Measurements from ENCODE around the gene COQ3.

The COQ3 gene, protein sequence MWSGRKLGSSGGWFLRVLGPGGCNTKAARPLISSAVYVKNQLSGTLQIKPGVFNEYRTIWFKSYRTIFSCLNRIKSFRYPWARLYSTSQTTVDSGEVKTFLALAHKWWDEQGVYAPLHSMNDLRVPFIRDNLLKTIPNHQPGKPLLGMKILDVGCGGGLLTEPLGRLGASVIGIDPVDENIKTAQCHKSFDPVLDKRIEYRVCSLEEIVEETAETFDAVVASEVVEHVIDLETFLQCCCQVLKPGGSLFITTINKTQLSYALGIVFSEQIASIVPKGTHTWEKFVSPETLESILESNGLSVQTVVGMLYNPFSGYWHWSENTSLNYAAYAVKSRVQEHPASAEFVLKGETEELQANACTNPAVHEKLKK

DNA sequence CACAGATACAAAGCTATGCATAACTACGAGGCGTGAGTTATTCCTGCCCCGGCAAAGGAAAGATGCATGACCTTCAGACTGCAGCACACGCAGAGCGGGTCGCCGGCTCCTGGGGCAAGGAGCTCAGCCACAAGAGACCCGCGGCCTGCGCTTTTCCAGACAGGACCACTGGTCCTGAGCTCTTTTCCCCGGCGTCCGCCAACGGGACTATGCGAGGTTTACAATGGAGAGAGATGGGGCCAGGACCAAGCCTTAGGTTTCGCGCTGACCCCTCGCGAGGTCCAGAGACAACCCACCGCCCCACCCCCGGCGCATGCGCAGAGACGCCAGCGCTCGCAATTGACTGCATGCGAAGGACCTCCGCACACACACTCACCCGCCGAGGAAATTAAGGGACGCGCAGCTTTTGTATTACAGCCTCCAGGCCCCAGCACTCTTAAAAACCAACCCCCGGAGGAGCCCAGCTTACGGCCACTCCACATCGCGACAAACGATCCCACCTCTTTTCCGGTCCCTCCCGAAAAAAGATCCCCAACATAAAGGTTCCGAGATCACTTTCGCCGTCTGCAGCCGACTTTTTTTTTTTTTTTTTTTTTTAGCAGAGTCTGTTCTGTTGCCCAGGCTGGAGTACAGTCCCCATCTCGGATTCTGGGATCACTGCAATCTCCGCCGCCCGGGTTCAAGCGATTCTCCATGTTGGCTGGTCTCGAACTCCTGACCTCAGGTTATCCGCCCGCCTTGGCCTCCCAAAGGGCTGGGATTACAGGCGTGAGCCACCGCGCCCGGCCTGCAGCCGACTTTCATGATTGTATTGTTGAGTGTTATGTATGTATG is at the start of gene COQ3:
COQ3 (minus strand) TSS at position 498 of the 834 bp plus-strand sequence; CDS start at position 482, 16 bp downstream.
- peak; percentile 48 for DNase-seq (ENCODE audit: low read depth)

DNA sequence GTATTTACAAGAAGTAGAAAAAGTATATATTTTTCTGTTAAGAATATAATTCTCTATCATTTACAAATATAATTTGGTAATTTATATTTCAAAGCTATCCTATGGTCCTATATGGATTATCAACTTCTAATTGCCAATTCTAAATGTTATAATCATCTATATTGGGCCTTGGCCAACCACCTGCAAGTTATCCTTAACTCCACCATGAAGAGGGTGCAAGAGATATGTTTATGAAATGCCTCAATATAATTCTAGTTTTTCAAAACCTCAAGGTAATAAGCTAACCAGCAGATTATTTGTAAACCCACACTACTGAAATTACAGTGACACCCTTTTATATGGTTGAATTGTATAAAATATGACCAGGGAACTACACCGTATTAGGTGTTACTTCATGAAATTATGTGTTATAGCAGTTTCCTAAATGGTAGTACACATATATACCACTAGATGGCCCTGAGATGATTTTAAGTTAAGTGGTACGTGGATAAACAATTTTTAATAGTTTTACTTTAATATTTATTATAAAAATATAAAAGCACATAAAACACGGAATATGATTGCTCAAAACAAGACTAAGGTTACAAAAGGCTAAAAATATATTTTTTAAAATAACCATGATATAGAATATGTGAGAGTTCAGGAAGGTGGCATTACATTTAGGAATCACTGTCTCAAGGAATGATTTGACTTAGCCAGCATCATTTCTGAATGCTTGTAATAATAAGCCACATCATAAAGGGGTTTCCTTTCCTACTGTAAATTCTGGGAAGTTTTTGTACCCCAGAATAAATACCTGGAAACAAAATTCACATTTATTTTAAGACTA is 40.9 kb upstream of the COQ3 start:
- no peak for DNase-seq (ENCODE audit: low read depth)

DNA sequence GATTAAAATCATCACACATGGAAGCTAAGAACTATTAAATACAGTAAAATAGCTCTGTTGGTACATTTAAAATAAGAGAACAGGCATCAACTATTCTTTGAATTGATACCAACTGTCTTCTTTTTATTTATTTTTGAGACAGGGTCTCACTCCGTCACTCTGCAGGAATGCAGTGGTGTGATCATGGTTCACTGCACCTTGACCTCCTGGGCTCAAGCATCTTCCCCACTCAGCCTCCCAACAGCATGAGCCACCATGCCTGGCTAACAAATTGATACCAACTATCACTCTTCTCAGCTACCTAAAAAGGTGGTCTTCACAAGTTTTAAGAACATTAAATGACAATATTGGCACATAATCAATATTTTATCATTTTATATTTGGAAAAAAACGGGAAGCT is 38.9 kb upstream of the COQ3 start:
- DNase-seq (ENCODE audit: low read depth), result no peak

DNA sequence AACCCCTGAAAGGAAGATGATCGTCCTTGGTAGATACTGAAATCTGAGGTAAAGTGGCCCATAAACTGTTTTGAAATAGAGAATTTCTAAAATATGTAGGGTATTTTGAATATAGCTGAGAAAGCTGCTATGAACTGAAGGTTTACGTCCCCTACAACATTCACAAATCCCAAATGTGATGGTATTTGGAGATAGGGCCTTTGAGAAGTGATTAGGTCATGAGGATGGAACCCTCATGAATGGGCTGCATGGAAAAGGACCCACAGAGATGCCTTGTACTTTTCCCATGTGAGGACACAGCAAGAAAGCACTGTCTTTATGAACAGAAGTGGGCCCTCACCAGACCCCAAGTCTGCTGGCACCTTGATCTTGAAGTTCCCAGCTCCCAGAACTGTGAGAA is 37.9 kb upstream of the COQ3 start:
- no peak for DNase-seq (ENCODE audit: low read depth)

DNA sequence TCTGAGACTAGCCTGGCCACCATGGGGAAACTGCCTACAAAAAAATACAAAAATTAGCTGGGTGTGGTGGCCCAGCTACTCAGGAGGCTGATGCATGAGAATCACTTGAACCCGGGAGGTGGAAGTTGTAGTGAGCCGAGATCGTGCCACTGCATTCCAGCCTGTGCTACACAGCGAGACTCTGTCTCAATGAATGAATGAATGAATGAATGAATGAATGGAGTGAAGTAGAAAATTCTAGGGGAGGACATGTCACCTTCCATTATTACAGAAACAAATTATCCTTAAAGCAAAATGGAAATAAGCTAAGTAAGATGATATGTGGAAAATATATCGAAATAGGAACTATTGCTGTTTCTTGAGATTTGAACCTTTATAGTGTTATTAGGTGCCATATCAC is 34.0 kb upstream of the COQ3 start:
- DNase-seq (ENCODE audit: low read depth), result no peak

DNA sequence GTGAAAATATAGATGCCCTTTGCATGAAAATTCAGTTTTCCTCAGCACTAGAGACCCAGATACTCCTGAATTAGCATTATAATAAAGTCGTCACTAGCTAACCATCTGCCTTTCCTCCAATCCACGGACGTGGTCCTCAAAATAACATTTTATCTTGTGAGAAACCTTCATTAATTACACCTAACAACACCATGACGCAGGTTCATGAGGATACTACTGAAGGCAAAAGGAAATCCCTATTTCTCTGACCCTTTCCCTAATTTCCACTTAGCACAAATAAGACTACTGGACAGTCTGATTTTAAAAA is 32.4 kb upstream of the COQ3 start:
- DNase-seq (ENCODE audit: low read depth), result no peak

DNA sequence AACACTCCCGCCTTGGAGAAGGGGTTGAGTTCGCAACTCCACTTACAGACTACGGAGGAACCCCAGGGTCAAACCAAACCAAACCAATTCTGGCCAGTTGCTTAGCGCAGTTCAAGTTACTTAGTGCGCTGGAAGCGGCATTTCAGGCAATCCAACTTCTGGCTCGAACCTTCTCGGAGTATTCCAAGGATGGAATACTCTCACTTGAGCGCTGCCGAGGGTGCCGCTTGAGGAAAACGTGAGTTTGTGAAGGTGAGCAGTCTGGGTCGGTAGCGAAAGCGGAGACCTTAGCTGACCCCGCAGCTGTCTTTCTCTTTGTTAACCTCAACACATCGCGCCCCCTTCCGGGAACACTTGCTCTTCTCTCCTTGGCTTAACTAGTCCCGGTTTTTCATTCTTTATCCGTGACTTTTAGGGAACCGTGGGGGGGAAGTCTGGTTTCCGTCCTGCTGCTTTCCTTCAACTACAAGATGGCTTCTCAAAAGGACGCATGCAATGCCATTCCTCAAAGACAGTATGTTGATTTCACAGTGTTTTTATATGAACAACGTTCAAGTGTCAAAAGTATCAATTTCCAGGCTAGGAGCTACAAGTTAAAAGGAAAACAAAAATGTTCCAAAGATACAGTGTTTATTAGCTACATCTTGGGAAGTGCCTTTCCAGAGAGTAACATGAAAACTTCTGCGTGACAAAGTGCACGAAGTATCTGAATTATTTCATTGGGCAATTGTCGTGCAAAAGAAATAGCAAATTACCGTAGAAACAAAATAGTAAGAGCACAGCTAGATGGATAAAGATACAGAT is 31.9 kb upstream of the COQ3 start:
- peak; percentile 22 for DNase-seq (ENCODE audit: low read depth)

DNA sequence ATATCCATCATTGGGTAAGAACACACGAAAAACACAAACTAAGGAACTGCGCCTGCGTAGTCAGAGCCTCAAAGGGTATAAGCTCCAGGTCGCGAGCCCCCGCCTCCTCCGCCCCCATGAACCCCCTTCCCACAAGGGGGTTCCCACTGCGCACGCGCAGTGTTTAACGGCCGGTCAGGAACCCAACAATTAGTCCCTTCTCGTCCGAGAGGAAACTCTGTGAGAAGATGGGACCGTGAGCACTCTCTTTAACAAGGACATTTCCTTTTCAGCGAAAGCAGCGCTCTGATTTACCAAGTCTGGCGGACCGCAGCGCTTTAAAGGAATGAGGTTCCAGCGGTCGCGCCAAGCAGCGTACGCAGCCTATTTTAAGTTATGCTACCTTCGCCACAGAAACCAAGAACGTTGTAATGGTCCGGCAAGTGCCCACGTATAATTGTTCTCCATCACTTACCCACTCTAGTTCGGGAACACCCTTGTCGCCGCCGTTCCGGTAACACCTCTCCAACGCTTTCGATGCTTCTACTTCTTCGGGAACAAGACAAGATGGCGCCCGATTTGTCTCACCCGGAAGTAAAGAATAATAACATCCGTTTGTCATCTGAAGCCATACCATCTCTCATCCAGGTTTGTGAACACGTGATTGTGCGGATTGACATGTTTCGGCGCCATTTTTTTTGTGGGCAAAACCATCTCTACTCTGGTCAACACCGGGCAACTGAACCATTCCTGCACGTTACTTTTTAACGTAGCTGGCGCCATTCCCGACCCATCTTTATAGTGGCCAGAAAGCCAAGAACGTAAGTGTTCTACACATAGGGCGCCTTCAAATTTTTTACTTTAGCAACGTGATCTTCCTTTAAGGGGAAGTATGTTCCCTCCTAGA is 31.0 kb upstream of the COQ3 start, which contains the start of gene PNISR:
PNISR (minus strand) TSS at position 548 of the 886 bp plus-strand sequence. CDS start 10,649 bp downstream, outside the sequence.
- peak; percentile 45 for DNase-seq (ENCODE audit: low read depth)

DNA sequence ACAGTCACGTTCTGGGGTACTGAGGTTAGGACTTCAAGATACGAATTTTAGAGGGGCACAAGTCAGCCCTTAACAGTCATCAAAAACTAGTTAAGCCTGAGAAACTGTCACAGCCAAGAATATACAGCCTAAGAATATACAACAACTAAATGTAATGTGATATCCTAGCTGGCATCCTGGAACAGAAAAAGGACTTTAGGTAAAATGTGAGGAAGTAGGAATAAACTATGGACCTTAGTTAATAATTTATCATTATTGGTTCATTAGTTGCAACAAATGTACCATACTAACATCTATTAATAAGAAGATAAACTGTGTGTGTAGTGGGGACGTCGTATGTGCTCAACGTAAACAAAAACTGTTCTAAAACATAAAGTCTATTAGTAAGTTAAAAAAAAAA is 30.0 kb upstream of the COQ3 start:
- no peak for DNase-seq (ENCODE audit: low read depth)

DNA sequence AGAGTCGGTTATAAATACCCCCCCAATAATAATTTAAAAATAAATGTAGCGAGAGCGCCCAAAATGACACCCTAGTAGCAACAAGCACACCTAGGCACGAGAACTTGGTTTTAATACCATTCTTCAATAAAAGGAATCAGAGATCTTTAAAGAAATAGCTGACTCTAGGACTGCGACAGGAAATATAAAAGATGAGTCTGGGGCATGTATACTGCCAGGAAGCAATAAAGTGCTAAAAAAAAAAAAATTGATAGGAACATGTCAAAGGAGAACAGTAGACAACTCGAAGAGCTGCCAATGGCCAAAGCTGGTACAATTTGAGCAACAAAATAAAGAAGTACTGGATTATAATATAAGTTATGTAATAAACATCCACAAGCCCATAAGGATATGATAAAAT is 28.9 kb upstream of the COQ3 start:
- no peak for DNase-seq (ENCODE audit: low read depth)

DNA sequence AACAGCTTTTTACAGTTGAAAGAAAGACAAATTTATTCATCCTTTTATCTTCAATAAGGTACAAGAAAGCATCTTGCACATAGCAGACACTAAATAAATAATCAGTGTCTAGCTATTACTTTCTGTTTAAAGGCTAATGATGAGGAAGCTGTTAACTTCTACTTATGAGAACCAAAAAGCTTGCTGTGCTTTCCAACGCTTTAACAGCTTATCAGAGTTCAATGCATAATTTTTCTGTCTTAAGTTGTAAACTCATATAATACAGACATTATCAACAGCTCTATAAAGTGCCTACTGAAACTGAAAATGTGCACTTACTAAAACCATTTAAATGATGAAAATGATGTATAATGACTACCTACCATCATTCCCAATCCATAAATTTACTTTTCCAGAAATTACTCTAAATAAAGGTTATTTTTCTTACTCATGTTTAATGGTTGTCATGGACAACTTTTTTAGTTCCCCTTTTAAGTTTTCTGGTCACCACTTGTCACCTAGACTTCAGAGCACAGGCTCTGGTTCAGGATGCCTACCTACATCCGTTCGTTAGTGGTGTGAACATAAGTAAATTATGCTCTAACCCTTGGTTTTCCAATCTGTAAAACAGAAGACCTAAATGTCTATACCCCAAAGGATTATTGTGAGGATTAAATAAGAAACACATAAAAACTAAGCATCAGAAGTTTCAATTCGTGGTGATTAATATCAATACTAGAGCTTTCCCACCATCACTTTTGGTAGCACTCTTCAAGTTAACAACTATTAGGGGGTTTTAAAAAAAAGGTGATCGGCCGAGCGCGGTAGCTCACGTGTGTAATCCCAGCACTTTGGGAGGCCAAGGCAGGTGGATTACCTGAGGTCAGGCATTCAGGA is 23.1 kb upstream of the COQ3 start:
- DNase-seq (ENCODE audit: low read depth), result no peak

DNA sequence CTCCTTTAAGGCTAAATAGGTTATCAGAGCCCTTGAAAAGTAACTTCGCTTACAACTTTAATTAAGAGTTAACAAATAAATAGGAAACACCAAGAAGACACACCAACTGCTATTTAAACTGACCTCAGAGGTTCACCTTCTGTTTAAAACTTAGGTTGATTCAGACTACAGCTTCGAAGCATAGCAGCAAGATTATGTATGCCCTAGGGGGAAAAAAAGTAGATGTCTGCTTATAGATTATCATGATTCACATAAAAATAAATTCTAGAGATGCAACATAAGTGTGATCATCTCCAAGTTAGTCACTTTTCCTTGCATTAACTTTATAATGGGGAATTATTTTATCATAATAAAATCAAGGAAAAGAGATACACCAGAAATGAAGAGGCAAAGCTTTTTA is 22.2 kb upstream of the COQ3 start:
- no peak for DNase-seq (ENCODE audit: low read depth)

DNA sequence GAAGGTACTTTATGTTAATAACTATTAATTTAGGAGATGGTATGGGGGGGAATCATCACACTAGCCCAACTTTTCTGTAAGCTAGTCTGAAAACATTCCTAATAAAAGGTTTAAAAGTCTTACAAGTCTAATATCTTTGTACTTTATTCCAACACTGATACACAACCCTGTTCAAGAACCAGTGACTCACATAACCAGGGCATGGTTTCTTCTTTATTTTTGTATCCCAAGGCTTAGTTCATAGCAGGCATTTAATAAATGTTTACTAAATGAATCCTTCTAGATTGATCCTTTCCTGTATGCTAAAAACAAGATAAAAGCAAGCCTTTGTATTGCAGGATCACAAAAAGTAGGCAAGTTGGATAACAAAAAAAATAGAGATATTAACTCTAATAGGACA is 21.5 kb upstream of the COQ3 start:
- no peak for DNase-seq (ENCODE audit: low read depth)

DNA sequence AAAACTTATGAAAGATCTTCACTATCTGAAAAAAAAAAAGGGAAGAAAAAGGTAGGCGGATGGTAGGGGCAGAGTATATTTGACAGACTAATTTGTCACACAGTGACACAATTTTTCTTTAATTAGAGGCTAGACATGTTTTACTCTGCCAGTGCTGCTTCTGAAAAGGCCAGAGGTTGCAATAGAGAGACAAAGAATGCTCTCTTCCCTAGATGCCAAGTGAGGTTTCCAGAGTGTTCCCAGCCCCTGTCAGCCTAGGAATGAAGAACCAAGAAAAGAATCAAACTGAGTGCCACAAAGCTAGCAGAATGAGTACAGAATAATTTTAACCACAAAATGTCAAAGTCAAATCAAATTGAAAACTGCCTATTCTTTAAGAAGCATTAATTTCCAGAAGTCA is 18.1 kb upstream of the COQ3 start:
- no peak for DNase-seq (ENCODE audit: low read depth)

DNA sequence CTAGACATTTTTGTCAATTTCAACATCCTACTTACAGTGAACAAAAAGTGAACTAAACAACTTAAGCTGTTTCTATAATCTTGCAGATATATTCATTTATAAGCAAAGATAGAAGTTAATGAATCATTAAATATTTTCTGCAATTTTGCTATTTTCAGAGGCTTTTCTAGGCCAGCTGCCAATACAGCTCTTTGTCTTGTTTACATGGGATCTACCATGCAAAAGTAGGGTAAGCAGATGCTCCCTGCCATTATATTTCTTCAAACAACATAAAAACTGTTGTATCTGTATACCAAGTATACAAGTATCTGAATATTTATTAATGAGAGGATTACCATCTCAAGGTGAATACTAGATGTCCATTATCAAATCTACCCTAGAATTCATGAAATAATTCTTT is 15.7 kb upstream of the COQ3 start:
- no peak for DNase-seq (ENCODE audit: low read depth)

DNA sequence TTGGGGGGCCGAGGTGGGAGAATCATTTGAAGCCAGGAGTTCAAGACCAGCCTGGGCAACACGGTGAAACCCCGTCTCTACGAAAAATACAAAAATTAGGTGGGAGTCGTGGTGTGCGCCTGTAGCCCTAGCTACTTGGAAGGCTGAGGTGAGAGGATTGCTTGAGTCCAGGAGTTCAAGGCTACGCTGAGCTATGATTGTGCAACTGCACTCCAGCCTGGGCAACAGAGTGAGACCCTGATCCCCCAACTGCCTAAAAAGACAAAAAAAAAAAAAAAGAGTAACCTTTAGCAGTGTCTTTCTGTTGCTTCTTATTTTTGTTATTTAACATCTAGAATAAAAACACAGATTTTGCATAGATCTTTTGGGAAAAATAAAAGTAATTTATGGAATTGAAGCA is 13.1 kb upstream of the COQ3 start:
- DNase-seq (ENCODE audit: low read depth), result no peak

DNA sequence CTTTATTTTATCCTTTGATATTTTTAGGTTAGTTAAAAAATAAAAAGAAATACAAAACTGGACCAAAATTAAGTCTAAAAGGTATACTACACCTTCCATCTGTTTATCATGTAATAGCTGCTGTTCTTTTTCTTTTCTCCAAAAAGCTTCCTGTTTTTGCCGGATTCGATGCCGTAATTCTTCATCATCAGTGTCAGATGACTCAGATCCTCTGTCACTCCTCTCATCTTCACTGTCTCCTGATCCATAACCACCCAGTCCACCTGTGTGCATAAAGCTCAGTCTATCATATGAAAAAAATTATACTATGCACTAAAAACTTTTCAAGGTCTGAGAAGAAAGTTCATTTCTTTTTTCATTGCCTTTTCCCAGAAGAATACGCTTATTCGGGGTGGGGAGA is 8.5 kb upstream of the COQ3 start:
- no peak for DNase-seq (ENCODE audit: low read depth)

DNA sequence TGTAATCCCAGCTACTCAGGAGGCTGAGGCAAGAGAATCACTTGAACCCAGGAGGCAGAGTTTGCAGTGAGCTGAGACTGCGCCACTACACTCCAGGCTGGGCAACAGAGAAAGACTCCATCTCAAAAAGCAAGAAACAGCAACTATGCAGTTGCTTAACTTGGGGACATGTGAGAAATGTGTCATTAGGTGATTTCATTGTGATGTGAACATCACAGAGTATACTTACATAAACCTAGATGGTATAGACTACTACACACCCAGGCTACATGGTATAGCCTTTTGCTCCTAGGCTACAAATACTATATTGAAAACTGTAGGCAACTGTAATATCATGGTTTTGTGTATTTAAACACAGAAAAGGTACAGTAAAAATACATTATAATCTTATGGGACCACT is 3.3 kb upstream of the COQ3 start:
- DNase-seq (ENCODE audit: low read depth), result no peak

DNA sequence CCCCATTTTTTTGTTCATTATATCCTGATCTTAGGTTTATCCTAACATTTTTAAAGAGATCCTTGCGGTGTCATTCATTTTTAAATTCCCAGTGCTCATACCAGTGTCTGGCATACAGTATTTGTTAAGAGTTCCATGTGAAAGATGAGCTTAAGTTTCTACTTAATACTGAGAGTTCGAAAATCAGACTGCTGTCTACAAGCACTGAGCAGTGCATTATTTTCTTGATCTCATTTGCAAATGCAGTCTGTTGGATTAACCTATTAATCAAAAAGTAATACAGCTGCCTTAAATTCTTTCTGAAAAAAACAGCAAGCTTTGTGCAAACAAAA is 663 bp downstream of the COQ3 start:
- DNase-seq (ENCODE audit: low read depth), result no peak

DNA sequence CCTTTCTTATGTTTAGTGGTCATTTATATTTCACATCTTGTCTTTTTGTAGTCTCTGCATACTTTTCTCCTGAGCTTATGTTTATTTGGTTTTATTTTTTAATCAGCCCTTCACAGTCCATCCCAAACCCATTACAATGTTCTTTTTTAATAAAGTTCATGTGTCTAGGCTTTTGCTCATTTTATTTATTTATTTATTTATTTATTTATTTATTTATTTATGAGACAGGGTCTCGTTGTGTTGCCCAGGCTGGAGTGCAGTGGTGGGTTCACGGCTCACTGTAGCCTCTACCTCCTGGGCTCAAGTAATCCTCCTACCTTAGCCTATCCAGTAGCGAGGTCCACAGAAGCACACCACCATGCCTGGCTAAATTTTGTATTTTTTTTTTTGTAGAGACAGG is 3.1 kb downstream of the COQ3 start:
- DNase-seq (ENCODE audit: low read depth), result no peak
